Skeletal muscle tissue (tissue), 4 donors: ENCODE measurements around the gene TBC1D7. TPM values are rescaled to one million over a fixed set of nuclear protein-coding genes. Genes with fewer than 3 reads are reported as not detected.

Source experiments
- H3K27ac ChIP-seq: one replicate; pipeline ENCODE4 v1.7.0; 2013; ENCODE audit warnings: mild to moderate bottlenecking, low read depth, low read length, inconsistent platforms
- H3K27me3 ChIP-seq, 3 donors: one replicate each; pipeline ENCODE4 v1.7.0; 2013; ENCODE audit warnings: low read length in 3 of 3; ENCODE audit not compliant: control insufficient read depth in 3 of 3, insufficient read depth in 3 of 3
- H3K36me3 ChIP-seq, 3 donors: one replicate each; pipeline ENCODE4 v1.7.0; 2013; ENCODE audit warnings: low read length in 3 of 3; ENCODE audit not compliant: control insufficient read depth in 3 of 3, insufficient read depth in 3 of 3
- H3K4me1 ChIP-seq, 3 donors: one replicate each; pipeline ENCODE4 v1.7.0; 2013; ENCODE audit warnings: low read length in 3 of 3, mild to moderate bottlenecking in 3 of 3; ENCODE audit not compliant: control insufficient read depth in 3 of 3, insufficient read depth in 3 of 3
- H3K4me3 ChIP-seq, 3 donors: one replicate each; pipeline ENCODE4 v1.7.0; 2013; ENCODE audit warnings: low read length in 3 of 3
- H3K9ac ChIP-seq, 3 donors: one replicate each; pipeline ENCODE4 v1.7.0; 2013; ENCODE audit warnings: low read length in 3 of 3, mild to moderate bottlenecking in 3 of 3, moderate library complexity in 2 of 3, low read depth in 1 of 3
- H3K9me3 ChIP-seq, 3 donors: one replicate each; pipeline ENCODE4 v1.7.0; 2013; ENCODE audit warnings: low read length in 3 of 3; ENCODE audit not compliant: control insufficient read depth in 3 of 3
- total RNA-seq: library from RNA; depleted of rRNA; stranded (reverse); fragments of >200 nt; gene quantifications from one replicate; pipeline ENCODE4 v1.2.3, GENCODE V29; 2014
- donor health status: Osteomylitis.

TBC1D7 gene
- total RNA-seq, 1 donor from 2014 or later: 17.7 TPM

DNA sequence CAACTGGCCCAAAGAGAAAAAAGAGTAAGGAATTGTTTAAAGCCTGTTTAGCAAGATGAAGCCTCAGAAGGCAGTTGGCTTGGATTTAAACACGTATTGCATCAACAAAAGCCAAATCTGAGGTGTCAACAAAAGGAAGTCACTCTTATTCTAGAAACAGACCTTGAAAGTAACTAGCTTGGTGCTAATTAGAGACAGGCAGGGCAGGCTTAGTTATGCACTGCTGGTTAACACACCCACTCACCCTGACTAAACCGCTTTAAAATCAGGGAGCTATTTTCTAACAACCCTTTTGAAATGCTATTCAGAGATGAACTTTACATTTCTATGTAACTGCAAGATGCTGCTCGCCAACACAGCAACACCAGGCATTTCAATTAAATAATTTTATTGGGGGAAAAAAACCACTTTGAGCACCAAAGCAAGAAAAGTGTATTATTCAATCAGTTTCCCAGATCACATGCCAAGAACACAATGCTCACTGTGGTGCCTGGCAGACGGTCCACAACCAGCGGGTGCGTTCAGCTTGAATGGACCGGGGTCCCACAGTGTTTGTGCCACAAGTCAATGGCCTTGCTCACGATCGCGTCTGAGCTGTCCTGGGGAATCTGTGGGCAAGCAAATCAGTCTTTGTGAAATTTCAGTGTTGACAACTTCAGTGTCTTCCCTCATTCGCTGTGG, 23.6 kb downstream of the TBC1D7 start:
- Histone ChIP-seq H3K36me3 (peaks cover 5 to 25% (median 19%) of the 10 kb centered on the region in 3 donors), H3K4me3 (no peak overlapping the region), H3K9me3 (no peaks in the 10 kb centered on the region), H3K9ac (peak overlapping the region in 1 of 3 donors; percentile 35), H3K27me3 (no peaks in the 10 kb centered on the region), H3K4me1 (peaks cover 23 to 36% (median 29%) of the 10 kb centered on the region in 3 donors), H3K27ac (no peak overlapping the region)

- Histone ChIP-seq H3K9ac (peak overlapping the region in 2 of 3 donors; percentile 19 to 35), H3K27ac (peak overlapping the region; percentile 70), H3K27me3 (no peaks in the 10 kb centered on the region), H3K4me1 (peaks cover 23 to 36% (median 29%) of the 10 kb centered on the region in 3 donors), H3K36me3 (peaks cover 5 to 25% (median 19%) of the 10 kb centered on the region in 3 donors), H3K4me3 (no peak overlapping the region), H3K9me3 (no peaks in the 10 kb centered on the region)
Observed at GRCh38 chr6:13304101-13304500, 24.2 kb downstream of the TBC1D7 start.

- Histone ChIP-seq H3K4me3 (no peak overlapping the region), H3K27me3 (no peaks in the 10 kb centered on the region), H3K9ac (peak overlapping the region in 2 of 3 donors; percentile 35 to 42), H3K4me1 (peaks cover 21 to 33% (median 29%) of the 10 kb centered on the region in 3 donors), H3K36me3 (peaks cover 5 to 25% (median 23%) of the 10 kb centered on the region in 3 donors), H3K9me3 (no peaks in the 10 kb centered on the region), H3K27ac (peak overlapping the region; percentile 70)
Observed at GRCh38 chr6:13303668-13304017, 24.7 kb downstream of the TBC1D7 start.

DNA sequence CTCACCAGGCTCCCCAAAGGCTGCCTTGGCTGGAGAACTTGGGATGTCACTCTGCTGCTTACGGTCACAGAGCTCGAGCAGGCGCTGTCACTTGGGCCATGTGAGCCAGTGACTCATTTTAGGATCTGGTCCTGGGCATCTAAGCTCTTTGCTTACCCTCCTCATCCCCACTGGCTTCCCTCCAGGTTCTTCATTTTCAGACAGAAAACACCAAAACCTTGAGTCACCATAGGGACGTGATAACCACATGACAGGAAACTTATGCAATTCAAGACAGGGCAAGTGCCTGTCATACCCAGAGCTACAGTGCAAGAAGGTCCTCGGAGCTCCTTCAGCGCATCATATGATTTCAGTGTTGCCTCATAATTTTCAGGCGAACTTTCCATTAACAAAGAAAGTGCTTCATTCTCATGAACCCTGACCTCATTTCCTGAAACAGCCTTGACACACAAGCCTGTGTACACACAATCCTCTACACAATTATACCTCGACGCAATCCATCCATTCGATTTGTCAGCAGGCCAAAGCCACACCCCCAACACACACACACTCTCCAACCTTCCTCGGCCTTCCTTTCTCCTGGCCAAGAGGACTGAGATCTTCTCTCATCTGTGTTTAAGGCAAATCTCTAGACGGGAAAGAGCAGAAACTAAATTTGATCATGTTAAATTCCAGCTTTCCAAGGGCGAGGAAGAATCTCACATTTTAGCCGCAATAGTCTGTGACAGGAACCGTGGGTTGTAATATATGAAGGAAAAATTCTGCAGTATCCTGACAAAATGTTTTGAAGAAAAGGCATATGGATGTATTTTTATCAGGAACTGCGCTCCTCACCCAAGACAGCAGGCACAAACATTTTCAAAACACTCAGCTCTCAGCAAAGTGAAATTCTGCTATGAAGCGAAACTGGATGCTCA, 25.3 kb downstream of the TBC1D7 start:
- H3K9me3 ChIP-seq: no peaks in the 10 kb centered on the region
- no peak overlapping the region for H3K4me3 ChIP-seq
- peak overlapping the region; percentile 70 for H3K27ac ChIP-seq
- peak overlapping the region in 2 of 3 donors; percentile 3 to 42 for H3K9ac ChIP-seq
- H3K4me1 ChIP-seq: peaks cover 18 to 27% (median 23%) of the 10 kb centered on the region in 3 donors
- H3K27me3 ChIP-seq: no peaks in the 10 kb centered on the region
- peaks cover 5 to 26% (median 26%) of the 10 kb centered on the region in 3 donors for H3K36me3 ChIP-seq

DNA sequence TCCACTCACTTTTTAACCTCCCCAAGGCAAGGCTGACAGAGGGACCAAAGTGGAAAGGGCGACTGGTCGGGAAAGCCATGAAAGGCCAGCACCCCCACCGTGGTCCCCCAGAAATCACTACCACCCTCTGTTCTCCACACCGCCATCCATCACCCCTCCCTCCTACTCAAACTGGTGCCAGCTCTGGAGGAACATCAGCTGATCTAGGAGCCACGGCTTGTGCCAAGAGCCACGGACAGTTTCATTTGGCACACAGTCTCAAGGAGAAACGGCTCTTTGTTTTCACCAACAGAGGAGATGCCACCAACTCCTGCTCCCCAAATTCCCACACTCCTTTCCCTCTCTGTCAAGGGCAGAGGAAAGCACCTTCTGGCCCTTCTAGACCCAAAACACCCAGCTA, 26.0 kb downstream of the TBC1D7 start:
- Histone ChIP-seq H3K27ac (peak overlapping the region; percentile 70), H3K9ac (peak overlapping the region in 1 of 3 donors; percentile 26), H3K36me3 (peaks cover 3 to 28% (median 27%) of the 10 kb centered on the region in 3 donors), H3K27me3 (no peaks in the 10 kb centered on the region), H3K9me3 (no peaks in the 10 kb centered on the region), H3K4me1 (peaks cover 18 to 23% (median 20%) of the 10 kb centered on the region in 3 donors), H3K4me3 (peak overlapping the region in 1 of 3 donors; percentile 8)

DNA sequence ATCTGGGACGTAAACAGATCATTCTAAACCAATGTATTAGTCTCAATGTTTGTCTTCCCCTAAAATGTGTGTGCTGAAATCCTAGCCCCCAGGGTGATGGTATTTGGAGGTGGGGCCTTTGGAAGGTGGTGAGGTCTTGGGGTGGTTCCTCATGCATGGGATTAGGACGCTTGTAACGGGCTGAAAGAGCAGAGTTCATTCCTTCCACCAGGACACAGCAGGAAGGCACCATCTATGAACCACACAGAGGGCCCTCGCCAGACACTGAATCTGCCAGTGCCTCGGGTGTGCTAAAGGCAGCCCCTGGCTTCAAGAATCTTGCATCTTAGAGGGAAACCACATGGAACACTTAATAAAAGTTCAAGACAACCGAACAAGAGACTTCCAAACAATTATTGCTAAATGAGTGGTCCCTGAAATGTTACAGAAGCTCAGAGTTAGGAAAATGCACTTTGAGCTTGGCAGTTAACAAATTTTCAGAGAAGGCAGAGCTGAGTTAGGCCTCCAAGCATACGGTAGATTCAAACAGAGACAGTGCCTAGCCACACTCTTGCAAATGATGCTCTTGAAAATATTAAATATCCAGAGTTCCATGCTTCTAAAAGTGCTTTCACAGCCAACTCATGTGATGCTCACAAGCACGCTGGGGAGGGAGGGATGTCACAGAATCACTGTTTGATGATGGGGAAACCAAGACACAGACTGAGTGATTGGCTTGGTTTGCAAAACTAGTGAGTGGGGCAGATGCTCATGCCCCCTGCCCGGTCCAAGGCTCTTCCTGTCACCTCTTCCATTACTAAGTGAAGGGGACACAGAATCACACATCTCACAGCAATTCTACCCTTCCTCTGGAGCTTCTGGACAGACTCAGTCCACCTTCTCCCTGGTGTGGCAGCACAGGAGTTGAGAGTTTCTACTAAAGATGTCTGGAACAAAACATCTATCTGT, 27.4 kb downstream of the TBC1D7 start:
- Histone ChIP-seq H3K36me3 (peaks cover 6 to 24% (median 21%) of the 10 kb centered on the region in 3 donors), H3K9ac (no peak overlapping the region), H3K4me3 (no peak overlapping the region), H3K9me3 (no peaks in the 10 kb centered on the region), H3K27ac (no peak overlapping the region), H3K4me1 (peaks cover 18 to 23% (median 20%) of the 10 kb centered on the region in 3 donors), H3K27me3 (no peaks in the 10 kb centered on the region)

DNA sequence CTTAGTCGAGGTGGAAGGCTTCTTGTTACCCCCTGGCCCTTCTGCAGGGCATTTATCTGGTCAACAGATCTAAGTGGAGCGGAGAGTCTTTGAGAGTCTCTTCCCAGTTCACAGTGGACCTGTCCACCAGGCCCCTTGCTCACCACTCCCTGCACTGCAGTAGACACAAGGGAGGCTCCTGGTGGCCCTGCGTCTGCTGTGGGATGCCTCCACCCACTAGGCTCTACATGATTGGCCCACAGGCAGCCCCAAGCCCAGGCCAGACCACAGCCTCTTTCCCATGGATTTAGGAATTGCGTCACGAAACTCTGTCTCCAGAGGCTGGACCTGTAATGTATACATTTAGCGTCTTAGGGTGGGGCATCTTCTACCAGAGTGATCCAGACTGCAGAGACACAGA, 28.4 kb downstream of the TBC1D7 start:
- H3K9ac ChIP-seq: no peak overlapping the region
- no peak overlapping the region for H3K27ac ChIP-seq
- peaks cover 18 to 23% (median 20%) of the 10 kb centered on the region in 3 donors for H3K4me1 ChIP-seq
- no peaks in the 10 kb centered on the region for H3K9me3 ChIP-seq
- peaks cover 5 to 23% (median 20%) of the 10 kb centered on the region in 3 donors for H3K36me3 ChIP-seq
- no peaks in the 10 kb centered on the region for H3K27me3 ChIP-seq
- no peak overlapping the region for H3K4me3 ChIP-seq

GRCh38 chr6:13299403-13299821, 28.9 kb downstream of the TBC1D7 start:
- peaks cover 18 to 23% (median 20%) of the 10 kb centered on the region in 3 donors for H3K4me1 ChIP-seq
- no peak overlapping the region for H3K4me3 ChIP-seq
- no peak overlapping the region for H3K27ac ChIP-seq
- no peak overlapping the region for H3K9ac ChIP-seq
- no peaks in the 10 kb centered on the region for H3K9me3 ChIP-seq
- no peaks in the 10 kb centered on the region for H3K27me3 ChIP-seq
- peaks cover 10 to 27% (median 20%) of the 10 kb centered on the region in 3 donors for H3K36me3 ChIP-seq

DNA sequence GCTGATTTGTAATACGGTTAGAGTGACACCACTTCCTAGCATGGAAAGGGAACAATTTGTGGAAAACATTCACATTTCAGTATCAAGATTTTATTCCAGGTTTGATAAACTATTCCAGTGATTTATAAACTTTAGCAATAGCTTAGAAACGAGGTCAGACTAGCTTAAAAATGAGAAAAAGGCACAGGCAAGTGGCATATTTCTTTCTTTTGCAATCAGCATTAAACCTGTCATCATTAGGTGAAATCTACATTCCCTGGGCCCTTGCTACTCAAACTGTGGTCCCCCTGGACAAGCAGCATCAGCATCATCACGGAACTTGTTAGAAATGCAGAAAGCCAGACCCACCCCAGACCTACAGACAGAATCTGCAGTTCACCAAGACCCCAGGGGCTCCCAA, 29.9 kb downstream of the TBC1D7 start:
- H3K4me1 ChIP-seq: peaks cover 12 to 14% (median 13%) of the 10 kb centered on the region in 3 donors
- no peak overlapping the region for H3K9ac ChIP-seq
- no peaks in the 10 kb centered on the region for H3K27me3 ChIP-seq
- H3K9me3 ChIP-seq: no peaks in the 10 kb centered on the region
- H3K4me3 ChIP-seq: no peak overlapping the region
- no peak overlapping the region for H3K27ac ChIP-seq
- peaks cover 17 to 35% (median 28%) of the 10 kb centered on the region in 3 donors for H3K36me3 ChIP-seq
